ENCODE data around the gene GDPD5. TPM values are rescaled to one million over a fixed set of nuclear protein-coding genes. Genes with fewer than 3 reads are reported as not detected.

Gene GDPD5
- polyA plus RNA-seq, 6 donors from 2014 or later: 0.62 to 8.2 (median 2.2) TPM; not detected in 1

DNA sequence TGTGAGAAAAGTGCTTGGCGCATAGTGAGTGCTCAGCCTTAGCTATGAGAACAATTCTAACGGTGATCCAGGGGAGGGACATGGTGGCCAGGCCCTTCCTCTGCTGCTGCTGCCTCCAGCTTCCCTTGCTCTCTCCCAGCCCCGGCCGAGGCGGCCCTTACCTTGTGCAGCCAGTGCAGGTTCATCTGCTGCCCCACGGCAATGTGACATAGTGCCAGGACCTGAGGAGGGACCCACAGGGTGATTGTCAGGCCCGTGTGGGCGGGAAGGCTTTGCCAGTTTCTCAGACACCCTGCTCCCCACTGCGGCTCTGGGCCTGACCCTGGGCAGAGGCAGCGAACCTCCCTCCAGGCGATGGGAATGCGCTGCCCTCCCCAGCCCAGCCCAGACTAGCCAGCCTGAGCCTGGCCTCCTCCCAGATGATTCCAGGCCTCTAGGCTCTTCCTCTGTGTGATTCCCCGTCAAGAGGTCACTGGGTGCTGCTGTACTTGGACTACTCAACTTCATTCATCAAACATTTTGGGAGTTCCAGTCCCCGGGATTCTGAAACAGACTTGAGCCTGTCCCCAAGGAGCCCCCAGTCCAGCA is 69.1 kb downstream of the GDPD5 start:
- Mint-ChIP-seq H3K27me3 (peaks cover 3 to 15% (median 9%) of the 10 kb centered on the region in 3 donors), H3K27ac (peak overlapping the region in 1 of 6 donors; percentile 21), H3K9me3 (no peaks in the 10 kb centered on the region), H3K4me3 (no peak overlapping the region), H3K4me1 (no peaks in the 10 kb centered on the region), H3K36me3 (peaks cover 0 to 7% of the 10 kb centered on the region in 2 donors)
- ATAC-seq (ENCODE audit: low read depth in 2 of 2) (no peak), DNase-seq (no peak)

DNA sequence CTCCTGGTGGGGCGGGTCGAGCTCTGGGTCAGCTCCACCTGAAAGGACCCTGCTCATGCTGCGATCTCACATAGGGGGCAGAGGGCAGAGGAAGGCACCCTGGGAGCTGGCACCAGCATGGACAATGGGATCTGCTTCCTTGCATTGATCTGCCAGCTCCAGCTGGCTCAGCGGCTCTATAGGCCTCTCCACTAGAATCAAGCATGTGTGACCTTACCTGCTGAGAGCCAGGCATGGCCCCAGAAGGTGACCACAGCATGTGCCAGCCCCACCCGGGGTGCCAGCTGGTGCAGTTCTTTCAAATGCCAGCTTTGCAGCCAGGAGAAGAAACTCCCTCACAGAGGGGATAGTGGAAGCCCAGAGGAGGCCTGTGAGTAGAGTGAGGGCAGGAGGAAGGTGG is 70.8 kb downstream of the GDPD5 start:
- DNase-seq (no peak), ATAC-seq (ENCODE audit: low read depth in 2 of 2) (no peak)
- Mint-ChIP-seq H3K9me3 (no peaks in the 10 kb centered on the region), H3K36me3 (peaks cover 0 to 7% of the 10 kb centered on the region in 2 donors), H3K4me3 (no peak overlapping the region), H3K4me1 (no peaks in the 10 kb centered on the region), H3K27ac (no peak overlapping the region), H3K27me3 (peaks cover 3 to 24% (median 9%) of the 10 kb centered on the region in 3 donors)

DNA sequence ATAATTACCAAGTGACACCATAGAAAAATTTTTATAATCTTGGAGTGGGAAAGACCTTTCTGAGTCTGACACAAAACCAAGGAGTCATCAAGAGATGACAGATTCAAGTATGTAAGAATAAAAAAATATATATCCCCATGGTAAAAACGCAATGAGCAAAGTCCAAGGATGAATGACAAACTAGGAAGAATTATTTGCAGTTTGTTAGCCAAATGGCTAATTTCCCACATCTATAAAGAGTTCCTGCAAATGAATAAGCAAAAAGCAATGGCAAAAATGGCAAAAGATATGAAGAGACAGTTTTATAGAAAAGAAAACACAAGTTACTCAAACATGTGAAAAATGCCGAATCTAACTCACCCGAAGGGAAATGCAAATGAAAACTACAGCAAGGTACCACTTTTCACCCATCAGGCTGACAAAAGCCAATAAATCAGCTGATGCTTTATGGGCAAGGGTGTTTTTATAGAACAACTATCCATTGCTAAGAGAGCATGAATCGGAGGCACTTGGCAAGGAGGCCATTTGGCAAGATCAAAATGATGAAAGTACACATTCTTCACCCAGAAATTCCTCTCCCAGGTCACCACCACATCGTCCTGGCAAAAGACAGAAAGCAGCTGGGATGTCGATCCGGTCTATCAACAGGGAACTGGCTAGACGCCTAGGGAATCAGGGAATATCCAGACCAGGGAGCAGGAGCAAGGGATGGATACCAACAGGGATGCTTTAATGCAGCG is 71.7 kb downstream of the GDPD5 start:
- Mint-ChIP-seq H3K9me3 (no peaks in the 10 kb centered on the region), H3K4me1 (no peaks in the 10 kb centered on the region), H3K36me3 (peaks cover 0 to 7% of the 10 kb centered on the region in 2 donors), H3K27me3 (peaks cover 3 to 25% (median 9%) of the 10 kb centered on the region in 3 donors), H3K4me3 (no peak overlapping the region), H3K27ac (peak overlapping the region in 2 of 6 donors; percentile 18 to 20)
- DNase-seq (no peak), ATAC-seq (ENCODE audit: low read depth in 2 of 2) (no peak)

- Mint-ChIP-seq H3K4me1 (no peaks in the 10 kb centered on the region), H3K36me3 (peaks cover 0 to 7% of the 10 kb centered on the region in 2 donors), H3K9me3 (no peaks in the 10 kb centered on the region), H3K27ac (no peak overlapping the region), H3K4me3 (peak overlapping the region in 1 of 8 donors; percentile 3), H3K27me3 (peaks cover 3 to 30% (median 9%) of the 10 kb centered on the region in 3 donors)
- DNase-seq (no peak), ATAC-seq (ENCODE audit: low read depth in 2 of 2) (no peak)
These were observed 74.6 kb downstream of the GDPD5 start for GRCh38 chr11:75450826-75451821.

DNA sequence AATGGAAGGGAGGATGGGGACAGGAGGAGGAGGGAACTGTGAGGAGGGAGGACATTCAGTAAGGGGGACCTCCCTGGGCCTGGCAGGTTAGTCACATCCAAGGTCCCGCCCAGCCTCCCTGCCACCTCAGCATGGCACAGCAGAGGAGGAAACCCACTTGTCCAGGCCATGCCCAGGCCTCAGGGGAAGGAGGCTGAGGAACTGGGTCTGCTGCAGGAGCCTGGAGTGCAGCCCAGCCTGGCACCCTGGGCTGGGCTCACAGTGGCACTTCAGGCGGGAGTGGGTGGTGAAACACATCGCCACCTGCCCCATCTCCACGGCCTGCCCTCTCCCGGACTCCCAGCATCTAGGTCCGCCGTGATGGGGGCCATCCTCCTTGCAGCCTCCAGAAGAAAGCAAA is 75.5 kb downstream of the GDPD5 start:
- no peak overlapping the region for H3K27ac Mint-ChIP-seq
- peaks cover 0 to 7% of the 10 kb centered on the region in 2 donors for H3K36me3 Mint-ChIP-seq
- H3K9me3 Mint-ChIP-seq: no peaks in the 10 kb centered on the region
- H3K4me1 Mint-ChIP-seq: peaks cover 0 to 1% (median 0%) of the 10 kb centered on the region in 3 donors
- no peak overlapping the region for H3K4me3 Mint-ChIP-seq
- H3K27me3 Mint-ChIP-seq: peaks cover 2 to 27% (median 9%) of the 10 kb centered on the region in 3 donors
- ATAC-seq (ENCODE audit: low read depth in 2 of 2): no peak
- no peak for DNase-seq

GRCh38 chr11:75449776-75450175 is 76.0 kb downstream of the GDPD5 start:
- DNase-seq: no peak
- Mint-ChIP-seq H3K9me3 (no peaks in the 10 kb centered on the region), H3K4me3 (no peak overlapping the region), H3K36me3 (peaks cover 0 to 7% of the 10 kb centered on the region in 2 donors), H3K27ac (no peak overlapping the region), H3K4me1 (peaks cover 0 to 3% (median 0%) of the 10 kb centered on the region in 3 donors), H3K27me3 (peaks cover 4 to 31% (median 9%) of the 10 kb centered on the region in 3 donors)
- ATAC-seq (ENCODE audit: low read depth in 2 of 2): no peak

DNA sequence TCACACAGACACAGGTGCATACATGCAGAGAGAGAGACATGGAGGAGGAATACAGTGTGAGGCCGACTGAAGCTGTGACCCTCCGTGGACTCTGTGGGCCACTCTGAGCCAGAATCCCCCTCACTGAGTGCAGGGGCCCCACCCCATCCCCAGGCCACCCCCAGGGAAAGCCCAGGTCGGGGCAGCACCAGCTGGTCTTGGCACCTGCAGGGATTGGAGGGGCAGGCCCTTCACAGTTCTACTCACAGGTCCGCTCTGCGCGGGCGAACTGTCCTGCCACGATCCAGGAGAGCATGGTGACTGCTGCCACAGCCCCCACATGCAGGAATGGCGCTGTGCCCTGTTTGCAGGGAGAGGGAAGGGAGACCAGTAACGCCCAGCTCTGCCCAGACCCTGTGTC is 76.5 kb downstream of the GDPD5 start:
- no peak overlapping the region for H3K4me3 Mint-ChIP-seq
- H3K4me1 Mint-ChIP-seq: peaks cover 0 to 3% (median 0%) of the 10 kb centered on the region in 3 donors
- no peak overlapping the region for H3K27ac Mint-ChIP-seq
- DNase-seq: no peak
- no peaks in the 10 kb centered on the region for H3K9me3 Mint-ChIP-seq
- no peak for ATAC-seq (ENCODE audit: low read depth in 2 of 2)
- H3K27me3 Mint-ChIP-seq: peaks cover 4 to 36% (median 9%) of the 10 kb centered on the region in 3 donors
- peaks cover 0 to 7% of the 10 kb centered on the region in 2 donors for H3K36me3 Mint-ChIP-seq

DNA sequence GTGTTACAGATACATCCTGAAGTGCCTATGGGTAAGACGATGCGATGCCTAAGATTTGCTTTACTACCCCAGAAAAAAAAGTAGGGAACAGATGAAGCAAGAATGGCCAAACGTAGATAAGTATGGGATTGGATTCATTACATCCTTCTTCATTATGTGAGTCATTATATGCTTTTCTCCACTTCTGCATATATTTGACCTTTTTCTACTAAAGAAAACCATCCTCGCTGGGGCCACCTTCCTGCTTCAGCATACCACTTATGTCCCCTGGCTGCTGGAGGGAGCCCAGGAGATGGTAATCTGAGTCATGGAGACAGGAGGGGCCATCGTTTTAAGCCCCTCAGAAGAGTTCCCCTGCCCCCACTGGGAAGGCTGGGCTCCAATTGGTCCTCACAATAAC is 78.3 kb downstream of the GDPD5 start:
- DNase-seq (no peak), ATAC-seq (ENCODE audit: low read depth in 2 of 2) (no peak)
- peaks cover 0 to 3% (median 0%) of the 10 kb centered on the region in 3 donors for H3K4me1 Mint-ChIP-seq

DNA sequence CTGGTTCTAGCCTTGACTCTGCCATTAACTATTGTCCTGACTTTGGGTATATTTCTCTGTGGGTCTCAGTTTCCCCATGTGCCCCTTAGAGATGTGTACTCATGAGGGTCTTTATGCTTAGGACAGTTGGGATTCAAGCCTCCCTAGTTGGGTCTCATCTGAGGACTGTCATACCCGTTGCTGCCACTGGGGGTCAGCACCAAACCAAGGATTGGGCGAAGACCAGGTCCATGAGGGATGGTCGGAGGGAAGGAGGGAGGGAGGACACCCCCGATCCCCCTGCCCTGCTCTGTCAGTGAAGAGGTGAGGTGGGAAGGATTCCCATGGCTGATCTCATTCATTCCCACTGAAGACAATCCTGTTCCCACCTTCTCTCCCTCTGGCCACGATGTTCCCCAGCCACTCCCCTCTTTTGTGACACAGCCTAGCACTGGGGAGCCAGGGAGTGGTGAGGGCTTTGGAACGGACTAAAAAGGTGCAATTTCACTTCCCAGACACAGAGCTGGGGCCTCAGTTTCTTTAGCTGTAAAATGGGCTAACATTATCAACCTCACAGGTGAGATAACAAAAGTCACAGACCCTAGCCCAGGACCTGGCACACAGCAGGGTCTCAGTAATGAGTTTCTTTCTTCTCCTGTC is 80.3 kb downstream of the GDPD5 start:
- peaks cover 0 to 3% (median 0%) of the 10 kb centered on the region in 3 donors for H3K4me1 Mint-ChIP-seq
- no peak overlapping the region for H3K27ac Mint-ChIP-seq
- ATAC-seq (ENCODE audit: low read depth in 2 of 2) (peak; percentile 76 to 80), DNase-seq (peak; percentile 55)
- H3K27me3 Mint-ChIP-seq: peaks cover 0 to 26% (median 4%) of the 10 kb centered on the region in 3 donors
- no peak overlapping the region for H3K4me3 Mint-ChIP-seq
- no peaks in the 10 kb centered on the region for H3K9me3 Mint-ChIP-seq
- no peaks in the 10 kb centered on the region for H3K36me3 Mint-ChIP-seq

More for the DNA sequence above, 78.3 kb downstream of the GDPD5 start:
- Mint-ChIP-seq H3K9me3 (no peaks in the 10 kb centered on the region), H3K4me3 (no peak overlapping the region), H3K36me3 (peaks cover 0 to 4% of the 10 kb centered on the region in 2 donors), H3K27ac (no peak overlapping the region), H3K27me3 (peaks cover 4 to 36% (median 6%) of the 10 kb centered on the region in 3 donors)

DNA sequence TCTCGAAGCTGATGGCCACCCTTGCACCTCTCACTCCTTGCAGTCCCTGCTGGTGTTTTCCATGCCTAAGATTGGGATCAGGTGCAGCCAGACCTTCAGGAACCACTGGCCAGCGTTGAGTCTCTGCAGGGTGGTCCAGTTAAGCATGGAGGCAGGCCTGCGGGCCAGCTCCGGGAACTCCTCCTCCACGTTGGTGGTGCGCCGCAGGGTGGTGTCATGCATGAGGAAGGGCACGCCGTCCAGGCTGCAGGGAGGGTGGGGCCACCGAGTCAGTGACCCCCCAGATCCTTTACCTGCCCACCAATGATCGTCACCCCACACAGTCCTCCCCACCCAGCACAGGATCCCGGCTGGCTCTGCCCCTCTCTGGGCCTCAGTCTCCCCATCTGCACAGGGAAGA is 82.7 kb downstream of the GDPD5 start:
- H3K4me1 Mint-ChIP-seq: peaks cover 0 to 3% (median 0%) of the 10 kb centered on the region in 3 donors
- no peaks in the 10 kb centered on the region for H3K36me3 Mint-ChIP-seq
- H3K9me3 Mint-ChIP-seq: no peaks in the 10 kb centered on the region
- peaks cover 4 to 29% (median 11%) of the 10 kb centered on the region in 3 donors for H3K27me3 Mint-ChIP-seq
- H3K27ac Mint-ChIP-seq: no peak overlapping the region
- H3K4me3 Mint-ChIP-seq: no peak overlapping the region
- no peak for ATAC-seq (ENCODE audit: low read depth in 2 of 2)
- no peak for DNase-seq

DNA sequence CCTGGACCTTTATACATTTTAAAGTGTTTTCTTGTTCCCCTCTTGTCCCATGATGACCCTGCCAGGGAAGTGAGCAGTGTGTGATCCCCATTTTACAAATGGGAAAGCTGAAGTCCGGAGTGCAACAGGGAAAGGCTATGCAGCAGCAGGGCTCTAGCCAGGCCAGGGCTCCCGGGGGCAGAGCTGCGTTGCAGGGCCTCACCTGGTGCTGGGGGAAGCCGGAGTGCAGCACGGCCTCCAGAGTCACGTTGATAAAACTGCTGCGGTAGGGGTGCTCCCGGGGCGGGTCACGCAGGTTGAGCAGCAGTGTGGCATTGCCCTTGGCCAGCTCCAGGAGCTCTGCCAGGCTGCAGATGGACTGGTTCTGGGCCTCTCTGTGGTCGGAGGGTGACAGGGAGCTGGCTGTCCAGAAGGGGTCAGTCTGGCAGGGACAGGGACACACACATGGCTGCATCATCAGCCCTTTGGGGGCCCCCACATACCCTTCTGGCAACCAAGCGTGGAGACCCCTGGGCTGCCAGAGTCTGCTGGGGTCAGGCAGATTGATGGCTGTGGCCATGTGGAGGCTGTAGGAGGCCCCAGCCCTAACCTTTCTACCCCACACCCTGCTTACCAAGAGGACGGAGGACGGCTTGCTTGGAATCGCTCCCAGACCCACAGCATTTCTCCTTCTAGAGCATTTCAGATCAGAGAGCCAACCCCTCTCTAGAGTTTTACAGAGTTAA is 83.4 kb downstream of the GDPD5 start:
- no peak overlapping the region for H3K4me3 Mint-ChIP-seq
- no peak overlapping the region for H3K27ac Mint-ChIP-seq
- DNase-seq (no peak), ATAC-seq (ENCODE audit: low read depth in 2 of 2) (no peak)
- peaks cover 7 to 35% (median 11%) of the 10 kb centered on the region in 3 donors for H3K27me3 Mint-ChIP-seq
- H3K9me3 Mint-ChIP-seq: no peaks in the 10 kb centered on the region
- H3K36me3 Mint-ChIP-seq: no peaks in the 10 kb centered on the region
- H3K4me1 Mint-ChIP-seq: peaks cover 0 to 3% (median 0%) of the 10 kb centered on the region in 3 donors

DNA sequence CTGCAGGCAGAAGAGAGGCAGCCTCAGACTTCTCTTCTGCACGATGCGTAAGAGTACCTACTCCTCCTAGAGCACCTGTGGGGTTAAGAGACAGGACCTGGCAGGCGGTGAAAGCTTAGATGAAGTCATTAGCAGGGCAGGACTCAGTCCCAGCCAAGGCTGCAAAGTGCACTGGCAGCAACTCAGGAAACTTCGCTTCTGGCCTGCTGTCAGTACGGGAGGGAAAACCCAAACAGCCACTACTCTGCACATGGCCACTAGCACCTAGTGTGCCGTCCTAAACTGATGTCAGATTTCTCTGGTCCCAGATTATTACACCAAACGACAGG is 84.0 kb downstream of the GDPD5 start:
- H3K36me3 Mint-ChIP-seq: no peaks in the 10 kb centered on the region
- H3K4me1 Mint-ChIP-seq: peaks cover 0 to 3% (median 0%) of the 10 kb centered on the region in 3 donors
- H3K9me3 Mint-ChIP-seq: no peaks in the 10 kb centered on the region
- no peak overlapping the region for H3K27ac Mint-ChIP-seq
- no peak for ATAC-seq (ENCODE audit: low read depth in 2 of 2)
- no peak overlapping the region for H3K4me3 Mint-ChIP-seq
- DNase-seq: no peak
- H3K27me3 Mint-ChIP-seq: peaks cover 8 to 38% (median 11%) of the 10 kb centered on the region in 3 donors
